OCI-LY3 (cell line): ENCODE measurements around the gene PLPPR1.
"Not testable (repeated sequence)": the region's sequence is repeated elsewhere in the genome, so short reads cannot be mapped to it uniquely, and the experiment has no call there.

Source experiments
- H2AFZ ChIP-seq: fragments of 200-600, 300-600 bp; shearing (Covaris generic); 2 replicates; pipeline ENCODE4 v1.6.0; 2014; ENCODE audit warnings: antibody characterized with exemption, low read depth, low read length
- H3K27ac ChIP-seq: fragments of 200-600, 300-600 bp; sonication (generic); 2 replicates; pipeline ENCODE4 v1.5.1; 2014; ENCODE audit warnings: mild to moderate bottlenecking, low read length, moderate library complexity, mixed read lengths
- H3K27me3 ChIP-seq: fragments of 200-600, 300-600 bp; sonication (generic); 2 replicates; pipeline ENCODE4 v1.6.1; 2014; ENCODE audit warnings: low read depth, low read length, mixed read lengths
- H3K36me3 ChIP-seq: fragments of 200-600, 300-600 bp; sonication (generic); replicated peaks from 2 replicates; pipeline ENCODE3; 2014; ENCODE audit warnings: low read depth, low read length, mixed read lengths
- H3K4me1 ChIP-seq: fragments of 300-600, 200-600 bp; sonication (generic); 2 replicates; pipeline ENCODE4 v1.6.1; 2014; ENCODE audit warnings: low read length, mixed read lengths
- H3K4me2 ChIP-seq: fragments of 200-600, 300-600 bp; sonication (generic); 2 replicates; pipeline ENCODE4 v1.6.1; 2014; ENCODE audit warnings: low read length, mixed read lengths
- H3K4me3 ChIP-seq: fragments of 300-600, 200-600 bp; sonication (generic); 2 replicates; pipeline ENCODE4 v1.5.1; 2014; ENCODE audit warnings: antibody characterized with exemption, mild to moderate bottlenecking, low read length, moderate library complexity
- H3K79me2 ChIP-seq: fragments of 300-600, 200-600 bp; shearing (Covaris generic); 2 replicates; pipeline ENCODE4 v1.6.1; 2014; ENCODE audit warnings: mild to moderate bottlenecking, low read length, mixed read lengths
- H3K9ac ChIP-seq: fragments of 300-600, 200-600 bp; shearing (Covaris generic); 2 replicates; pipeline ENCODE4 v1.6.0; 2014; ENCODE audit warnings: mild to moderate bottlenecking, low read length, moderate library complexity
- H3K9me3 ChIP-seq: fragments of 200-600, 300-600 bp; shearing (Covaris generic); 2 replicates; pipeline ENCODE4 v1.6.1; 2014; ENCODE audit warnings: low read length, mixed read lengths; ENCODE audit not compliant: insufficient read depth
- H4K20me1 ChIP-seq: fragments of 200-600, 300-600 bp; sonication (generic); 2 replicates; pipeline ENCODE4 v1.6.1; 2016; ENCODE audit warnings: low read length, mixed read lengths; ENCODE audit not compliant: insufficient read depth
- EZH2phosphoT487 ChIP-seq: fragments of 200-600 bp; shearing (Covaris generic); IDR thresholded peaks from 2 replicates; pipeline ENCODE4 v1.6.1; 2018; ENCODE audit warnings: antibody characterized with exemption, mixed run types, low read depth
- TF ChIP-seq, protein P1 (sequence below): fragments of 200-600, 300-600 bp; sonication (generic); IDR thresholded peaks from 2 replicates; pipeline ENCODE4 v1.5.1; 2014; ENCODE audit warnings: antibody characterized with exemption, low read length, low read depth

Gene PLPPR1

DNA sequence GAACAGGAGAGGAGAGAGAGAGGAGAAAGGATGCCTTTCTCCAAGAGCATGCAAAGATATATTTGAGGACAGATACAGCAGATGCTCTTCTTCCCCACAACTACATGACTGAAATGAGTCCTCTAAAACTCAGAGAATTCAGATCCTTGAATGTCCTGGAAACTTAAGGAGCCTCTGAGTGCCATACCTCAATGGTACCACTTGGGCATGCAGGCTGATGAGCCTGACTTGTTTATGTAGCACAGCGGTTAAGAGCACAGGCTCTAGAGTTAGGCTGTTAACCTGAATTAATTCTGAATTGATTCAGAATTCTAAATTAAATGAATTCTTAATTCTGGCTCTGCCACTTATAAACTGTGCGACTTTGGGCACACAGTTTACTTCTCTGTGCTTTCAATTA lies 5.7 kb downstream of the PLPPR1 start:
- Histone ChIP-seq H3K9me3 (no peaks in the 10 kb centered on the region), H3K4me3 (no peak overlapping the region), H4K20me1 (no peaks in the 10 kb centered on the region), H3K79me2 (no peaks in the 10 kb centered on the region), H2AFZ (no peak overlapping the region), H3K36me3 (no peaks in the 10 kb centered on the region), H3K9ac (no peak overlapping the region), H3K27me3 (no peaks in the 10 kb centered on the region), H3K27ac (no peak overlapping the region), H3K4me2 (no peak overlapping the region), H3K4me1 (no peaks in the 10 kb centered on the region)
- TF ChIP-seq, protein P1, sequence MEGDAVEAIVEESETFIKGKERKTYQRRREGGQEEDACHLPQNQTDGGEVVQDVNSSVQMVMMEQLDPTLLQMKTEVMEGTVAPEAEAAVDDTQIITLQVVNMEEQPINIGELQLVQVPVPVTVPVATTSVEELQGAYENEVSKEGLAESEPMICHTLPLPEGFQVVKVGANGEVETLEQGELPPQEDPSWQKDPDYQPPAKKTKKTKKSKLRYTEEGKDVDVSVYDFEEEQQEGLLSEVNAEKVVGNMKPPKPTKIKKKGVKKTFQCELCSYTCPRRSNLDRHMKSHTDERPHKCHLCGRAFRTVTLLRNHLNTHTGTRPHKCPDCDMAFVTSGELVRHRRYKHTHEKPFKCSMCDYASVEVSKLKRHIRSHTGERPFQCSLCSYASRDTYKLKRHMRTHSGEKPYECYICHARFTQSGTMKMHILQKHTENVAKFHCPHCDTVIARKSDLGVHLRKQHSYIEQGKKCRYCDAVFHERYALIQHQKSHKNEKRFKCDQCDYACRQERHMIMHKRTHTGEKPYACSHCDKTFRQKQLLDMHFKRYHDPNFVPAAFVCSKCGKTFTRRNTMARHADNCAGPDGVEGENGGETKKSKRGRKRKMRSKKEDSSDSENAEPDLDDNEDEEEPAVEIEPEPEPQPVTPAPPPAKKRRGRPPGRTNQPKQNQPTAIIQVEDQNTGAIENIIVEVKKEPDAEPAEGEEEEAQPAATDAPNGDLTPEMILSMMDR: no peak
- TF ChIP-seq EZH2phosphoT487: no peak

DNA sequence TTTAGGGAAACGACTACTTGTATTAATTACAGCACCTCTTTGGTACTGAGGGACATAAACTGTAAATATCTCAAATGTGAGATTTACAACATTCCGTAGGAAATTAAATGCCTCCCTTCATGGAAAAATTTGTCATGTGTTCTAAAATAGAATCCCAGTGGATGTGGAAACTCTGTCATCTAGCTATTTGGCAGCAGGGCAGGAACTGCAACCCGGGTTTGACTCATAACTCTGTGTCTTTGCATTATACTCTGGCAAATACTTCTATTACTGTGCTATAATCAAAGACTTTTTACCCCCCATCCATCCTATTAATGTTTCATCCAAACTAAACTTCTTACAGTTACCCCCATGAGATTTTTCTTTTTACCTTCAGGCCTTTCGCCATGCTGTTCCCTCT lies 6.6 kb downstream of the PLPPR1 start:
- H3K4me2 ChIP-seq: no peak overlapping the region
- H2AFZ ChIP-seq: no peak overlapping the region
- no peaks in the 10 kb centered on the region for H3K36me3 ChIP-seq
- H3K27me3 ChIP-seq: no peaks in the 10 kb centered on the region
- no peaks in the 10 kb centered on the region for H4K20me1 ChIP-seq
- H3K4me3 ChIP-seq: no peak overlapping the region
- H3K27ac ChIP-seq: no peak overlapping the region
- TF ChIP-seq, protein P1: no peak
- no peak for TF ChIP-seq EZH2phosphoT487
- H3K79me2 ChIP-seq: no peaks in the 10 kb centered on the region
- H3K9ac ChIP-seq: no peak overlapping the region
- no peaks in the 10 kb centered on the region for H3K9me3 ChIP-seq
- no peaks in the 10 kb centered on the region for H3K4me1 ChIP-seq

DNA sequence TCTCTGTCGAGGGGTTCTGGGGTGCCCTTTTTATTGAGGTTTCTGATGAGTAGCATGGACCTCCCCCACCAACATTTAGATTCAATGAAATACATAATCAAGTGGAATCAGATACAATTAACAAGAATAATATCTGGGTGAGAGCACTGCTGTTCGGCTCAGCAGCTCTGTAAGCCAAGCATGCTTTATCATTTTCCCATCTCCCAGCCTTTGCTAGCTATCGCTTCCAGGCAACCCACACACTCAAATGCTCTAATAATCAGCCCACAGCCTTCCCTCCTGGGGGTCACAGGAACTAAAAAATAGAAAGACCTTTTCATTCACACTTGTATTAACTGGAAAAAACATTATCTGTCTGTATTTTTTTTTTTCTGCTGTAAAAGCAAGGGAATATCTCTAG lies 8.9 kb downstream of the PLPPR1 start:
- Histone ChIP-seq H3K27ac (no peak overlapping the region), H3K4me3 (no peak overlapping the region), H3K79me2 (no peaks in the 10 kb centered on the region), H2AFZ (no peak overlapping the region), H3K9me3 (no peaks in the 10 kb centered on the region), H3K27me3 (no peaks in the 10 kb centered on the region), H3K4me1 (no peaks in the 10 kb centered on the region), H4K20me1 (no peaks in the 10 kb centered on the region), H3K36me3 (no peaks in the 10 kb centered on the region), H3K9ac (no peak overlapping the region), H3K4me2 (no peak overlapping the region)
- TF ChIP-seq, protein P1: no peak
- TF ChIP-seq EZH2phosphoT487: no peak

DNA sequence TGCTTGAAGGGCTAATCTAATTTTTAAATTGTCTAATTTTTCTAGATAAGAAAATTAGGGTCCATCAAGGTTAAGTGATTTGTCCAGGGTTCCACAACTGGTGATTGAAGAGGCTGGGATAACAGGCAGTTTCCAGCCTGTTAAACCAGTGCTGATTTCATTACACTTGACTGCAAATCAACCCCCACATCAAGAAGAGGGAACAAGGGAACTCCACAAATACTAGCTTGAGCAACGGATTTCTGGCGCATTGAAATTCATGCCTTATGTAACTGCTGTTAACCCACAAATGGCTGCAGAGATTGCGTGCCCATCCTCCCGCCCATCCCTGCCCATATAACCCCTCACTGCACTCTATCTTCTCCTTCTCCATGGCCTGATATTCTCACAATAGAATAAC lies 10.0 kb downstream of the PLPPR1 start:
- no peak overlapping the region for H3K4me3 ChIP-seq
- no peaks in the 10 kb centered on the region for H3K9me3 ChIP-seq
- no peaks in the 10 kb centered on the region for H3K36me3 ChIP-seq
- no peak overlapping the region for H2AFZ ChIP-seq
- H3K27ac ChIP-seq: no peak overlapping the region
- H3K79me2 ChIP-seq: no peaks in the 10 kb centered on the region
- no peaks in the 10 kb centered on the region for H3K27me3 ChIP-seq
- no peaks in the 10 kb centered on the region for H4K20me1 ChIP-seq
- H3K4me1 ChIP-seq: no peaks in the 10 kb centered on the region
- H3K4me2 ChIP-seq: no peak overlapping the region
- no peak for TF ChIP-seq EZH2phosphoT487
- no peak overlapping the region for H3K9ac ChIP-seq

DNA sequence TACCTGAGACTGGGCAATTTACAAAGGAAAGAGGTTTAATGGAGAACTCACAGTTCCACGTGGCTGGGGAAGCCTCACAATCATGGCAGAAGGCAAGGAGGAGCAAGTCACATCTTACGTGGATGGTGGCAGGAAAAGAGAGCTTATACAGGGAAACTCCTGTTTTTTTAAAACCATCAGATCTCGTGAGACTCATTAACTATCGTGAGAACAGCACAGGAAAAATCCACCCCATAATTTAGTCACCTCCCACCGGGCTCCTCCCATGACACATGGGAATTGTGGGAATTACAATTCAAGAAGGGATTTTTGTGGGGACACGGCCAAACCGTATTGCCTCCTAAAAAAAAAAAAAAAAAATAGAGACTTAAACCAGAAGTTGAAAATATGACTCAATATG lies 11.1 kb downstream of the PLPPR1 start:
- not testable (repeated sequence) for H3K79me2 ChIP-seq, H3K27ac ChIP-seq, H3K9me3 ChIP-seq, H3K4me1 ChIP-seq, H3K36me3 ChIP-seq, H4K20me1 ChIP-seq, H2AFZ ChIP-seq, H3K9ac ChIP-seq, H3K27me3 ChIP-seq, H3K4me3 ChIP-seq, H3K4me2 ChIP-seq
